ENCODE results near the gene PAFAH2. TPM values are rescaled to one million over a fixed set of nuclear protein-coding genes. Genes with fewer than 3 reads are reported as not detected.

The PAFAH2 gene
- total RNA-seq, 1 experiment from 2014 or later: 12.4 TPM

DNA sequence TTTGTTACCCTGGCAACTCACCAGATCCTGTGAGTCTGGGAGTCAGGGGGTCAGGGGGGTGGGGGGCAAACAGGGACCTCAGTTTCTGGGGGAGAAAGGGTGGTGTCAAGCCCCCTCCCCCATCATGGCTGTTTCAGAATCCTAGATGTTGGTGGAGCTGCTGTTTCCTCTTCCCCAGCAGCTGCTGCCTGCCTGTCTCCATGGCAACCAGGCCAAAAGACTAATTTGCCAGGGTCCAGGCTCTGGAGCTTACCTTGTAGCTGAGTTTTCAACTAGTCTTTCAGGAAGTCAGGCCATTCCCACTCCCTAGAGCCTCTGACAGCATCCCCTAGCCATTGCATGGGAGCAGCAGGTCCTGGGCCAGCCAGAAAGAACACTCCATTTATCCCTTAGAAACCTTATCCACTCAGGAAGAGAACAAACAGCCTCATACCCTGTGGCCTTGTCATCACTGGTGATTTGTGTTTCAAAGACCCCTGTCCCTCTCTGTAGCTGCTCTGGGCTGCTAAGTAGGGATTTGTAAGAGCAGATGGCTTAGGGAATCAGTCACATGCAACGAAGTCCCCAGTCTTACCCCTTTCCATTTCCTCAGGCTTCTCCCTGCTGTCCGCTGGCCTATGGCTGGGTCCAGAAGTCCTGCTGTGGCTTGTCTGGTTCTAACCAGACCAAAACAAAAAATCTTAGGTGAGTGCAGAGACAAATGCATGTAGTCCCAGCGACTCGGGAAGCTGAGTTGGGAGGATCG is 70.2 kb downstream of the PAFAH2 start:
- Histone ChIP-seq H3K23me2 (ENCODE audit: insufficient read length, low read depth, low read length, poor library complexity, severe bottlenecking) (peaks cover 7% of the 10 kb centered on the region), H3K14ac (ENCODE audit: insufficient read depth, low read length) (no peak overlapping the region), H3K9ac (ENCODE audit: extremely low read depth, insufficient read length, low read length) (no peak overlapping the region), H2BK20ac (ENCODE audit: low read depth, low read length, poor library complexity, severe bottlenecking) (no peak overlapping the region), H4K20me1 (ENCODE audit: control insufficient read depth, insufficient read depth, insufficient read length) (no peaks in the 10 kb centered on the region), H2BK5ac (ENCODE audit: insufficient read length, low read length) (no peak overlapping the region), H4K5ac (ENCODE audit: insufficient read length, low read depth, low read length) (no peak overlapping the region), H2AK5ac (ENCODE audit: insufficient read length, low read length) (no peak overlapping the region), H3K23ac (ENCODE audit: insufficient read length, low read depth, low read length) (no peak overlapping the region), H4K91ac (ENCODE audit: insufficient read length, low read depth, low read length) (no peak overlapping the region), H2BK12ac (ENCODE audit: insufficient read length, low read depth, low read length) (no peak overlapping the region), H3K18ac (ENCODE audit: insufficient read length, low read depth, low read length) (peak overlapping the region; percentile 80), H3K4me2 (ENCODE audit: insufficient read depth, insufficient read length, low read length) (no peak overlapping the region), H4K8ac (replicated peaks; ENCODE audit: insufficient read length, low read depth, low read length) (no peak overlapping the region), H3K4me1 (ENCODE audit: insufficient read depth, low read length) (no peaks in the 10 kb centered on the region), H2BK15ac (ENCODE audit: low read depth, low read length) (no peak overlapping the region), H3K27ac (ENCODE audit: insufficient read length, low read depth, low read length) (no peak overlapping the region), H3K27me3 (ENCODE audit: insufficient read depth, low read length) (no peaks in the 10 kb centered on the region), H2AFZ (ENCODE audit: low read length) (no peak overlapping the region), H3K9me3 (ENCODE audit: control insufficient read depth, low read depth, low read length) (no peaks in the 10 kb centered on the region), H3K79me2 (ENCODE audit: insufficient read depth, low read length) (no peaks in the 10 kb centered on the region), H2BK120ac (ENCODE audit: low read depth, low read length, poor library complexity, severe bottlenecking) (no peak overlapping the region), H3K56ac (ENCODE audit: insufficient read length, low read depth, low read length) (no peak overlapping the region), H3T11ph (ENCODE audit: low read length) (no peak overlapping the region), H3K4ac (ENCODE audit: low read depth, low read length) (no peak overlapping the region), H3K79me1 (ENCODE audit: insufficient read depth, low read depth, low read length, poor library complexity, severe bottlenecking) (no peaks in the 10 kb centered on the region)
- H3K4me3 Mint-ChIP-seq: peak overlapping the region in 1 of 2 experiments; percentile 17; a peak in 1 of 5 replicates
- H3K9me3 Mint-ChIP-seq: no peaks in the 10 kb centered on the region
- WGBS (ENCODE audit: extremely low coverage, insufficient read length, low lambda C conversion rate): no CpG with 5 or more reads among the region's 5 CpGs
- H3K4me1 Mint-ChIP-seq: peaks cover 18 to 29% of the 10 kb centered on the region in 2 experiments
- DNase-seq: peak; percentile 62
- TF ChIP-seq, protein P1, sequence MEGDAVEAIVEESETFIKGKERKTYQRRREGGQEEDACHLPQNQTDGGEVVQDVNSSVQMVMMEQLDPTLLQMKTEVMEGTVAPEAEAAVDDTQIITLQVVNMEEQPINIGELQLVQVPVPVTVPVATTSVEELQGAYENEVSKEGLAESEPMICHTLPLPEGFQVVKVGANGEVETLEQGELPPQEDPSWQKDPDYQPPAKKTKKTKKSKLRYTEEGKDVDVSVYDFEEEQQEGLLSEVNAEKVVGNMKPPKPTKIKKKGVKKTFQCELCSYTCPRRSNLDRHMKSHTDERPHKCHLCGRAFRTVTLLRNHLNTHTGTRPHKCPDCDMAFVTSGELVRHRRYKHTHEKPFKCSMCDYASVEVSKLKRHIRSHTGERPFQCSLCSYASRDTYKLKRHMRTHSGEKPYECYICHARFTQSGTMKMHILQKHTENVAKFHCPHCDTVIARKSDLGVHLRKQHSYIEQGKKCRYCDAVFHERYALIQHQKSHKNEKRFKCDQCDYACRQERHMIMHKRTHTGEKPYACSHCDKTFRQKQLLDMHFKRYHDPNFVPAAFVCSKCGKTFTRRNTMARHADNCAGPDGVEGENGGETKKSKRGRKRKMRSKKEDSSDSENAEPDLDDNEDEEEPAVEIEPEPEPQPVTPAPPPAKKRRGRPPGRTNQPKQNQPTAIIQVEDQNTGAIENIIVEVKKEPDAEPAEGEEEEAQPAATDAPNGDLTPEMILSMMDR (conservative IDR thresholded peaks at IDR 0.05): no peak
- H3K36me3 Mint-ChIP-seq (ENCODE audit: insufficient read depth in 1 of 3, low read depth in 3 of 3): no peaks in the 10 kb centered on the region
- H3K27ac Mint-ChIP-seq: peak overlapping the region in 2 of 3 experiments; percentile 27 to 28; a peak in 3 of 7 replicates
- peaks cover 27% of the 10 kb centered on the region for H3K27me3 Mint-ChIP-seq (ENCODE audit: low read depth)

Data from H9 (cell line).